Measurements from ENCODE around the gene IL13RA2. TPM values are rescaled to one million over a fixed set of nuclear protein-coding genes. Genes with fewer than 3 reads are reported as not detected.

IL13RA2 gene
- total and polyA plus RNA-seq, 9 of the 15 experiments (the other 6 are each of a cell fraction or from before 2014, with no cell fraction given) = 0.06 to 0.18 (median 0.15) TPM; not detected in 6

DNA sequence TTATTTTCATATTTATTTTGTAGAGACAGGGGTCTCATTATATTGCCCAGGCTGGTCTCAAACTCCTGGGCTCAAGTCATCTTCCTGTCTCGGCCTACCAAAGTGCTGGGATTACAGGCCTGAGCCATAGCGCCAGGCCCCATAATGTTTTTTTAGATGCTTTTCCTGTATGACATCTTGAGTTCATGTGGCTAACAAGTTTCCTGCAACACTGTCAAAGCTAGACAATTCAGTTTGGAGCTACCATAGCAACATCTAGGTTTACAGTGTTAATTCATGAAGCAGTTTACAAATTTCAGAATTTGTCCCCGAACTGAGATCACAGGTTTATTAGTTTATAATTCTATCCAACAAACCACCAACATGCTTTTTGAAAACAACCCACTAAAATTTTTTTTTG, 6.4 kb upstream of the IL13RA2 start:
- H3K79me2 ChIP-seq (ENCODE audit: control insufficient read depth, insufficient read depth, low read length) = no peaks in the 10 kb centered on the region
- H3K9me1 ChIP-seq (ENCODE audit: control insufficient read depth, insufficient read depth, low read length) = no peaks in the 10 kb centered on the region
- no peaks in the 10 kb centered on the region for H3K27me3 ChIP-seq (ENCODE audit: control insufficient read depth in 2 of 2, insufficient read depth in 2 of 2, low read length in 2 of 2)
- intact Hi-C loops (cut with micrococcal nuclease) = no loop called here
- no peak overlapping the region for H3K27ac ChIP-seq (ENCODE audit: extremely low read depth, low read depth, low read length)
- H3K36me3 ChIP-seq (ENCODE audit: control insufficient read depth, insufficient read depth, low read length) = no peaks in the 10 kb centered on the region
- no peak for DNase-seq (ENCODE audit: extremely low read depth in 1 of 4, low spot score in 3 of 4)
- H3K4me3 ChIP-seq = no peak overlapping the region
- ChIA-PET CTCF (ENCODE audit: low intra/inter-chr PET ratio) (no interaction called here), POLR2A (interaction anchor here (0.5 to 1.4 kb wide), 2 partner anchors 18 to 766 kb away, joined by 3 to 4 read pairs; no protein-coding TSS in a partner anchor)
- BruUV-seq (replicated peaks) = no TSS peak
- no peak for ATAC-seq
- no peak overlapping the region for H2AFZ ChIP-seq (ENCODE audit: low read depth, low read length)
- TF ChIP-seq THRAP3 (IDR thresholded peaks at IDR 0.05; ENCODE audit: borderline replicate concordance) = no peak
- H3K4me2 ChIP-seq (ENCODE audit: insufficient read depth, low read length) = no peak overlapping the region
- FAIRE-seq = no peak
- in situ Hi-C loops (cut with MboI) = no loop called here
- H3K9me3 ChIP-seq (replicated peaks; ENCODE audit: control insufficient read depth, insufficient read depth, low read depth, low read length) = no peaks in the 10 kb centered on the region
- H3K4me1 ChIP-seq (replicated peaks in 1 of 2; ENCODE audit: control insufficient read depth in 2 of 2, insufficient read depth in 2 of 2, low read length in 2 of 2) = no peaks in the 10 kb centered on the region
- H4K20me1 ChIP-seq (replicated peaks; ENCODE audit: control insufficient read depth, insufficient read depth, low read length) = no peaks in the 10 kb centered on the region
- H3K9ac ChIP-seq (ENCODE audit: insufficient read depth in 1 of 2, low read depth in 2 of 2, low read length in 2 of 2) = no peak overlapping the region
- 11% methylated on average over 3 of the region's 3 CpGs for WGBS (ENCODE audit: insufficient coverage, low coverage, missing lambda C conversion rate)

DNA sequence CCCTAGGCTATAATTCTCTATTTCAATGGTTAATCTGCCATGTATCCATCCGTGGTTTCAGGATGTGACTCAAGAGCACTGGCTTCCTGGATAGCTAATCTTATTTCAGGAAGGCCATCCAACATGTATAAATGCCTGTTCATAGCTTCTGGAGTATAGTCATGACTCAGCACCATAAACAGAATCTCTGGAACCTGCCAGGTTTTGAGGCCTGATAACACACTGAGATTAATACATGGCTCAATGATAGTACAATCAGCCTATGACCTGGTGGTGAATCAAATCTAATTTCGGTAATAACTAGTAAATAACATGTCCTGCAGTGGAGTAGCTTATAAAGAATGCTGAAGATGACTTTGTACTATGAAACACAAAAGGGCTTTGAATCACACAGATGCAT, 5.7 kb upstream of the IL13RA2 start:
- ChIA-PET POLR2A (interaction anchor here (0.5 to 1.4 kb wide), 2 partner anchors 19 to 766 kb away, joined by 3 to 4 read pairs; no protein-coding TSS in a partner anchor), CTCF (ENCODE audit: low intra/inter-chr PET ratio) (no interaction called here)
- H3K9ac ChIP-seq (ENCODE audit: insufficient read depth in 1 of 2, low read depth in 2 of 2, low read length in 2 of 2) = no peak overlapping the region
- no peaks in the 10 kb centered on the region for H3K9me3 ChIP-seq (replicated peaks; ENCODE audit: control insufficient read depth, insufficient read depth, low read depth, low read length)
- ATAC-seq = no peak
- no peak overlapping the region for H3K27ac ChIP-seq (ENCODE audit: extremely low read depth, low read depth, low read length)
- H3K4me3 ChIP-seq = no peak overlapping the region
- no peak overlapping the region for H2AFZ ChIP-seq (ENCODE audit: low read depth, low read length)
- peak in 2 of 4 experiments; percentile 6 to 13 for DNase-seq (ENCODE audit: extremely low read depth in 1 of 4, low spot score in 3 of 4)
- H3K4me1 ChIP-seq (replicated peaks in 1 of 2; ENCODE audit: control insufficient read depth in 2 of 2, insufficient read depth in 2 of 2, low read length in 2 of 2) = no peaks in the 10 kb centered on the region
- no peaks in the 10 kb centered on the region for H3K79me2 ChIP-seq (ENCODE audit: control insufficient read depth, insufficient read depth, low read length)
- WGBS (ENCODE audit: insufficient coverage, low coverage, missing lambda C conversion rate) = 0% methylated on average over 2 of the region's 2 CpGs
- no peaks in the 10 kb centered on the region for H3K36me3 ChIP-seq (ENCODE audit: control insufficient read depth, insufficient read depth, low read length)
- intact Hi-C loops (cut with micrococcal nuclease) = no loop called here
- no peaks in the 10 kb centered on the region for H3K27me3 ChIP-seq (ENCODE audit: control insufficient read depth in 2 of 2, insufficient read depth in 2 of 2, low read length in 2 of 2)
- BruUV-seq (replicated peaks) = no TSS peak
- no peaks in the 10 kb centered on the region for H3K9me1 ChIP-seq (ENCODE audit: control insufficient read depth, insufficient read depth, low read length)
- H3K4me2 ChIP-seq (ENCODE audit: insufficient read depth, low read length) = no peak overlapping the region
- FAIRE-seq = no peak
- no peaks in the 10 kb centered on the region for H4K20me1 ChIP-seq (replicated peaks; ENCODE audit: control insufficient read depth, insufficient read depth, low read length)
- in situ Hi-C loops (cut with MboI) = no loop called here
- no peak for TF ChIP-seq RB1 (IDR thresholded peaks at IDR 0.05; ENCODE audit: low read depth)
- peak; percentile 80 for TF ChIP-seq MAFG (tag; conservative IDR thresholded peaks at IDR 0.05)
- peak; percentile 48 for TF ChIP-seq NCOR1 (IDR thresholded peaks at IDR 0.05)
- TF ChIP-seq KDM2B (CRISPR knock-in tag; IDR thresholded peaks at IDR 0.05) = no peak
- TF ChIP-seq ZNF184 (CRISPR knock-in tag; IDR thresholded peaks at IDR 0.05) = no peak
- TF ChIP-seq, protein P1, sequence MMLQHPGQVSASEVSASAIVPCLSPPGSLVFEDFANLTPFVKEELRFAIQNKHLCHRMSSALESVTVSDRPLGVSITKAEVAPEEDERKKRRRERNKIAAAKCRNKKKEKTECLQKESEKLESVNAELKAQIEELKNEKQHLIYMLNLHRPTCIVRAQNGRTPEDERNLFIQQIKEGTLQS (IDR thresholded peaks at IDR 0.05) = peak; percentile 17; the same call in 1 of the 2 replicates
- TF ChIP-seq, protein P1 (CRISPR knock-in tag; conservative IDR thresholded peaks at IDR 0.05) = no peak
- no peak for TF ChIP-seq RFX5 (IDR thresholded peaks at IDR 0.05; ENCODE audit: low read depth, low read length)
- no peak for TF ChIP-seq NCOA6 (IDR thresholded peaks at IDR 0.05)
- TF ChIP-seq BCL6 (CRISPR knock-in tag; IDR thresholded peaks at IDR 0.05) = no peak
- no peak for TF ChIP-seq DPF2 (IDR thresholded peaks at IDR 0.05)
- TF ChIP-seq CBFA2T3 (IDR thresholded peaks at IDR 0.05) = peak; percentile 83
- TF ChIP-seq CBX1 (IDR thresholded peaks at IDR 0.05; ENCODE audit: low read depth) = no peak
- peak; percentile 49 for TF ChIP-seq CCNT2 (IDR thresholded peaks at IDR 0.05; ENCODE audit: borderline replicate concordance, extremely low read depth, insufficient read length, low read depth, low read length)
- TF ChIP-seq, protein P2, sequence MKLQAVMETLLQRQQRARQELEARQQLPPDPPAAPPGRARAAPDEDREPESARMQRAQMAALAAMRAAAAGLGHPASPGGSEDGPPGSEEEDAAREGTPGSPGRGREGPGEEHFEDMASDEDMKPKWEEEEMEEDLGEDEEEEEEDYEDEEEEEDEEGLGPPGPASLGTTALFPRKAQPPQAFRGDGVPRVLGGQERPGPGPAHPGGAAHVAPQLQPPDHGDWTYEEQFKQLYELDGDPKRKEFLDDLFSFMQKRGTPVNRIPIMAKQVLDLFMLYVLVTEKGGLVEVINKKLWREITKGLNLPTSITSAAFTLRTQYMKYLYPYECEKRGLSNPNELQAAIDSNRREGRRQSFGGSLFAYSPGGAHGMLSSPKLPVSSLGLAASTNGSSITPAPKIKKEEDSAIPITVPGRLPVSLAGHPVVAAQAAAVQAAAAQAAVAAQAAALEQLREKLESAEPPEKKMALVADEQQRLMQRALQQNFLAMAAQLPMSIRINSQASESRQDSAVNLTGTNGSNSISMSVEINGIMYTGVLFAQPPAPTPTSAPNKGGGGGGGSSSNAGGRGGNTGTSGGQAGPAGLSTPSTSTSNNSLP (IDR thresholded peaks at IDR 0.05; ENCODE audit: borderline replicate concordance, low read depth, low read length) = 0 out of 2 replicates have a peak, but pooled peaks have one; percentile 22
- peak; percentile 24; the same call in 1 of the 2 replicates for TF ChIP-seq STAT5A (IDR thresholded peaks at IDR 0.05; ENCODE audit: borderline replicate concordance, low read length)
